ENCODE measurements around the gene IGFBP5. TPM values are rescaled to one million over a fixed set of nuclear protein-coding genes. Genes with fewer than 3 reads are reported as not detected.

The IGFBP5 gene
- total RNA-seq, 2 experiments from 2014 or later: not detected

Other genes starting within 250 kb of the IGFBP5 start
- 4,020 and 4,194 TPM in 2 replicates for gene RPL37A, start 196.7 kb downstream of the IGFBP5 start, total RNA-seq (2014; rRNA removed; shearing (Covaris generic))
- gene RPL37A, start 196.7 kb downstream of the IGFBP5 start, total RNA-seq (2022): 3,282 and 3,500 TPM in 2 replicates
- gene IGFBP2, start 62.1 kb downstream of the IGFBP5 start, total RNA-seq (2014; rRNA removed; shearing (Covaris generic)): 0.66 and 0.75 TPM in 2 replicates
- gene IGFBP2, start 62.1 kb downstream of the IGFBP5 start, total RNA-seq (2022): 0.81 TPM in 1 of 2 replicates, not detected in the other
- gene TNP1, start 164.5 kb upstream of the IGFBP5 start, total RNA-seq (2014; rRNA removed; shearing (Covaris generic)): not detected in 2 replicates
- not detected in 2 replicates for gene TNP1, start 164.5 kb upstream of the IGFBP5 start, total RNA-seq (2022)